Esophagus squamous epithelium (tissue), 4 donors: ENCODE measurements around the gene BMPER.

Experiments
- POLR2A ChIP-seq, 4 donors: fragments of 450-650 bp; IDR thresholded peaks; one replicate each; pipeline ENCODE4 v1.6.1; 2017; ENCODE audit warnings: antibody characterized with exemption in 4 of 4, mild to moderate bottlenecking in 4 of 4, moderate library complexity in 3 of 4
- TF ChIP-seq, protein P1 (sequence below), 6 experiments: fragments of 450-650 bp in 4 of 6; fragments of 200-600 bp in 2 of 6; sonication (generic) in 2 of 6; IDR thresholded peaks; one replicate each; pipeline ENCODE4 v1.5.1; 2016 to 2019; ENCODE audit warnings: antibody characterized with exemption in 6 of 6, mild to moderate bottlenecking in 4 of 6, moderate library complexity in 4 of 6

DNA sequence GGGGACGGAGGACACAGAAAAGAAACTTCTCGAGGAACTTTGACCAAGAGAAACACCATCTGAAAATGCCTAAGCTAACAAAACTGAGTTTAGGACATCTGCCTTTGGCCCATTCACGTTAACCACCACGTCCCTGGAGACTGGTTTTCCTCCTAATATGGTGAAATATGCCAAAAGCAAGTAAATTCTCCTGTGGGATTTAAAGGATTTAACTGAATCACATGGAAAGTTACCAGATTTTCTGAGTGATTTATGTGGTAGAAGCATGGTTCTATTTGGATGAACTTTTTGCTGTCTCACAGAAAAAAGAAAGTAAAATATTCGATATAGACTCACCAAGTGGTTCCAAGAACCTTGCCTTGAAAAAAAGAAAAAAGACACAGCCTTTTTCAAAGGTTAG lies 30.4 kb upstream of the BMPER start:
- TF ChIP-seq, protein P1, sequence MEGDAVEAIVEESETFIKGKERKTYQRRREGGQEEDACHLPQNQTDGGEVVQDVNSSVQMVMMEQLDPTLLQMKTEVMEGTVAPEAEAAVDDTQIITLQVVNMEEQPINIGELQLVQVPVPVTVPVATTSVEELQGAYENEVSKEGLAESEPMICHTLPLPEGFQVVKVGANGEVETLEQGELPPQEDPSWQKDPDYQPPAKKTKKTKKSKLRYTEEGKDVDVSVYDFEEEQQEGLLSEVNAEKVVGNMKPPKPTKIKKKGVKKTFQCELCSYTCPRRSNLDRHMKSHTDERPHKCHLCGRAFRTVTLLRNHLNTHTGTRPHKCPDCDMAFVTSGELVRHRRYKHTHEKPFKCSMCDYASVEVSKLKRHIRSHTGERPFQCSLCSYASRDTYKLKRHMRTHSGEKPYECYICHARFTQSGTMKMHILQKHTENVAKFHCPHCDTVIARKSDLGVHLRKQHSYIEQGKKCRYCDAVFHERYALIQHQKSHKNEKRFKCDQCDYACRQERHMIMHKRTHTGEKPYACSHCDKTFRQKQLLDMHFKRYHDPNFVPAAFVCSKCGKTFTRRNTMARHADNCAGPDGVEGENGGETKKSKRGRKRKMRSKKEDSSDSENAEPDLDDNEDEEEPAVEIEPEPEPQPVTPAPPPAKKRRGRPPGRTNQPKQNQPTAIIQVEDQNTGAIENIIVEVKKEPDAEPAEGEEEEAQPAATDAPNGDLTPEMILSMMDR (IDR thresholded peaks at IDR 0.05): no peak
- no peak for TF ChIP-seq POLR2A (IDR thresholded peaks at IDR 0.05)
